HCT116 (cell line): Measurements from ENCODE around the gene HK2. TPM values are rescaled to one million over a fixed set of nuclear protein-coding genes. Genes with fewer than 3 reads are reported as not detected.

Experiments used
- ATAC-seq: fragments of 200-7000 bp; cut with Tn5 transposase; 2 replicates; pipeline ENCODE4 v1.9.1; 2020; ENCODE audit warnings: mild to moderate bottlenecking, moderate library complexity
- BruUV-seq: library from RNA; stranded (reverse); fragments of 400-500 nt; replicated peaks from 2 replicates; lab custom pipeline; 2021; lab: Mats Ljungman, UMichigan
- CTCF ChIA-PET: fragments of 300-600 bp; sonication (Branson Sonifier 250); formaldehyde crosslinking; loops from one replicate; lab custom pipeline; 2021; ENCODE audit warnings: antibody characterized with exemption; lab: Charles Lee
- POLR2A ChIA-PET: fragments of 300-600, 350-600 bp; sonication (Branson Sonifier 250); formaldehyde crosslinking; loops from one replicate; lab custom pipeline; 2021; ENCODE audit warnings: antibody characterized with exemption; lab: Charles Lee
- RAD21 ChIA-PET, 2 experiments: fragments of 300-600 bp; sonication (Branson Sonifier 250); formaldehyde crosslinking; loops; one replicate each; lab custom pipeline; 2023; ENCODE audit warnings: low total read pairs in 2 of 2; ENCODE audit not compliant: uncharacterized antibody in 2 of 2, unreplicated experiment in 2 of 2, low non-redundant PET in 1 of 2; lab: Charles Lee
- DNase-seq: peaks from one replicate; pipeline ENCODE4 v3.0.0-alpha.2; 2010; ENCODE audit warnings: low read depth, low spot score
- H2AFZ ChIP-seq: fragments of 200-600 bp; shearing (Covaris generic), sonication (generic); 2 replicates; pipeline ENCODE4 v1.6.1; 2017; ENCODE audit warnings: low read depth, mixed run types, mixed read lengths, antibody characterized with exemption, low read length; ENCODE audit not compliant: poor library complexity, severe bottlenecking
- H3K27ac ChIP-seq: 2 replicates; pipeline ENCODE4 v1.5.1; 2012; ENCODE audit warnings: low read depth, low read length
- H3K27me3 ChIP-seq: fragments of 200-600 bp; sonication (generic); 2 replicates; pipeline ENCODE4 v1.6.1; 2016; ENCODE audit warnings: mixed run types, low read length, mixed read lengths; ENCODE audit not compliant: insufficient read depth
- H3K36me3 ChIP-seq, 2 experiments: fragments of 200-500 bp in 1 of 2; fragments of 200-600 bp in 1 of 2; sonication (Bioruptor generic) in 1 of 2; sonication (generic) in 1 of 2; 2 replicates each; pipeline versions ENCODE4 v1.5.1 to v1.6.1; 2014 to 2016; ENCODE audit warnings: low read length in 2 of 2, inconsistent platforms in 1 of 2, mixed read lengths in 1 of 2, mixed run types in 1 of 2; ENCODE audit not compliant: insufficient read depth in 2 of 2, control insufficient read depth in 1 of 2
- H3K4me1 ChIP-seq, 2 experiments: fragments of 200-600 bp in 1 of 2; sonication (generic) in 1 of 2; 2 replicates each; pipeline versions ENCODE4 v1.5.1 to v1.6.1; 2012 to 2017; ENCODE audit warnings: low read length in 2 of 2, inconsistent platforms in 1 of 2, mild to moderate bottlenecking in 1 of 2, mixed read lengths in 1 of 2, mixed run types in 1 of 2, moderate library complexity in 1 of 2; ENCODE audit not compliant: insufficient read depth in 2 of 2, control insufficient read depth in 1 of 2
- H3K4me2 ChIP-seq: fragments of 200-600 bp; sonication (generic); 2 replicates; pipeline ENCODE4 v1.6.1; 2017; ENCODE audit warnings: mixed run types, low read length, mixed read lengths
- H3K4me3 ChIP-seq, 2 experiments: fragments of 200-600 bp in 1 of 2; sonication (generic) in 1 of 2; replicated peaks in 1 of 2; 2 replicates each; pipeline ENCODE4 v1.5.1; 2011 to 2016; ENCODE audit warnings: low read length in 2 of 2, control low read depth in 1 of 2, low read depth in 1 of 2, mild to moderate bottlenecking in 1 of 2, mixed read lengths in 1 of 2, mixed run types in 1 of 2
- H3K79me2 ChIP-seq: fragments of 200-600 bp; sonication (generic); 2 replicates; pipeline ENCODE4 v1.6.1; 2017; ENCODE audit warnings: mild to moderate bottlenecking, mixed run types, low read length, moderate library complexity, mixed read lengths; ENCODE audit not compliant: insufficient read depth
- H3K9ac ChIP-seq: fragments of 200-600 bp; sonication (generic); 2 replicates; pipeline ENCODE4 v1.6.1; 2016; ENCODE audit warnings: low read length, mixed read lengths
- H3K9me2 ChIP-seq: fragments of 200-600 bp; sonication (generic), shearing (Covaris generic); 2 replicates; pipeline ENCODE4 v1.6.1; 2017; ENCODE audit warnings: mixed run types, mild to moderate bottlenecking, moderate library complexity; ENCODE audit not compliant: insufficient read depth
- H3K9me3 ChIP-seq, 2 experiments: fragments of 200-500 bp in 1 of 2; fragments of 200-600 bp in 1 of 2; sonication (Bioruptor generic) in 1 of 2; sonication (generic) in 1 of 2; 2 replicates each; pipeline ENCODE4 v1.6.1; 2014 to 2017; ENCODE audit warnings: low read length in 2 of 2, mixed read lengths in 2 of 2, inconsistent platforms in 1 of 2, low read depth in 1 of 2, mild to moderate bottlenecking in 1 of 2, mixed run types in 1 of 2, moderate library complexity in 1 of 2; ENCODE audit not compliant: control insufficient read depth in 1 of 2, insufficient read depth in 1 of 2
- H4K20me1 ChIP-seq: fragments of 200-600 bp; sonication (generic), shearing (Covaris generic); 2 replicates; pipeline ENCODE4 v1.6.1; 2017; ENCODE audit warnings: mixed run types, mild to moderate bottlenecking, moderate library complexity; ENCODE audit not compliant: insufficient read depth
- CBX3 ChIP-seq: IDR thresholded peaks from 2 replicates; pipeline ENCODE4 v1.6.1; 2012; ENCODE audit warnings: low read depth
- EGR1 ChIP-seq: IDR thresholded peaks from 2 replicates; pipeline ENCODE4 v1.6.1; 2012; ENCODE audit warnings: low read depth
- ELF1 ChIP-seq: IDR thresholded peaks from 2 replicates; pipeline ENCODE4 v1.6.1; 2012; ENCODE audit warnings: low read depth, borderline replicate concordance
- EZH2 ChIP-seq: fragments of 200-600 bp; sonication (generic); IDR thresholded peaks from 2 replicates; pipeline ENCODE4 v1.6.1; 2017; ENCODE audit warnings: antibody characterized with exemption, mixed run types
- EZH2phosphoT487 ChIP-seq: fragments of 200-600 bp; IDR thresholded peaks from 2 replicates; pipeline ENCODE4 v1.6.1; 2018; ENCODE audit warnings: antibody characterized with exemption, borderline replicate concordance
- FOSL1 ChIP-seq: IDR thresholded peaks from 2 replicates; pipeline ENCODE4 v1.6.1; 2012; ENCODE audit warnings: low read depth
- POLR2A ChIP-seq: IDR thresholded peaks from 2 replicates; pipeline ENCODE4 v1.7.0; 2011; ENCODE audit warnings: borderline replicate concordance; ENCODE audit not compliant: insufficient read depth, insufficient read length; ENCODE audit errors: extremely low read depth
- RAD21 ChIP-seq: IDR thresholded peaks from 2 replicates; pipeline ENCODE4 v1.6.1; 2012; ENCODE audit warnings: low read depth, mild to moderate bottlenecking
- SIN3A ChIP-seq: IDR thresholded peaks from 2 replicates; pipeline ENCODE4 v1.6.1; 2012; ENCODE audit warnings: low read depth
- SP1 ChIP-seq: IDR thresholded peaks from 2 replicates; pipeline ENCODE4 v1.6.1; 2012; ENCODE audit warnings: low read depth
- SRF ChIP-seq: IDR thresholded peaks from 2 replicates; pipeline ENCODE4 v1.6.1; 2012; ENCODE audit warnings: low read depth
- YY1 ChIP-seq: IDR thresholded peaks from 2 replicates; pipeline ENCODE4 v1.6.1; 2011; ENCODE audit warnings: low read length, low read depth, moderate library complexity, mild to moderate bottlenecking; ENCODE audit not compliant: insufficient replicate concordance; ENCODE audit errors: extremely low read depth
- ZFX ChIP-seq: fragments of 450-650 bp; IDR thresholded peaks from 2 replicates; pipeline ENCODE4 v1.6.1; 2017
- ZNF274 ChIP-seq: fragments of 200-500 bp; sonication (Bioruptor generic); IDR thresholded peaks from 2 replicates; pipeline ENCODE4 v1.6.1; 2014; ENCODE audit warnings: mild to moderate bottlenecking, low read depth, low read length, inconsistent platforms
- intact Hi-C: fragments of 100-400 bp; cut with micrococcal nuclease; formaldehyde crosslinking; loops from 2 replicates; pipeline ENCODE4 v1.10.0; 2022
- total RNA-seq: library from RNA; stranded (reverse); gene quantifications from one replicate; pipeline ENCODE4 v1.2.1, GENCODE V29; 2021; ENCODE audit not compliant: unreplicated experiment
- TF ChIP-seq, protein P1 (sequence below): IDR thresholded peaks from 2 replicates; pipeline ENCODE4 v1.6.1; 2012; ENCODE audit warnings: low read depth
- TF ChIP-seq, protein P2 (sequence below): IDR thresholded peaks from 2 replicates; pipeline ENCODE4 v1.6.1; 2012
- TF ChIP-seq, protein P3 (sequence below): IDR thresholded peaks from 2 replicates; pipeline ENCODE4 v1.6.1; 2012
- TF ChIP-seq, protein P4 (sequence below): IDR thresholded peaks from 2 replicates; pipeline ENCODE4 v1.6.1; 2011; ENCODE audit warnings: mild to moderate bottlenecking, low read length, moderate library complexity; ENCODE audit not compliant: insufficient replicate concordance; ENCODE audit errors: extremely low read depth

HK2 gene
- total RNA-seq, 1 experiment from 2014 or later: 42.5 TPM

- H3K9me2 ChIP-seq: no peaks in the 10 kb centered on the region
- no peak overlapping the region for H2AFZ ChIP-seq
- peaks cover 92% of the 10 kb centered on the region for H3K79me2 ChIP-seq
- peaks cover 0 to 4% of the 10 kb centered on the region in 2 experiments; a peak in 2 of 4 replicates for H3K36me3 ChIP-seq
- H3K27me3 ChIP-seq: no peaks in the 10 kb centered on the region
- H3K4me1 ChIP-seq: peaks cover 38 to 48% of the 10 kb centered on the region in 2 experiments
- BruUV-seq: no TSS peak
- no peak overlapping the region for H3K9ac ChIP-seq
- no peak overlapping the region for H3K27ac ChIP-seq
- ChIA-PET RAD21 (no interaction called here), CTCF (no interaction called here), POLR2A (no interaction called here)
- no peak for TF ChIP-seq SRF
- TF ChIP-seq EZH2: no peak
- TF ChIP-seq ELF1: no peak
- TF ChIP-seq YY1: no peak
- TF ChIP-seq SP1: no peak
- TF ChIP-seq, protein P1, sequence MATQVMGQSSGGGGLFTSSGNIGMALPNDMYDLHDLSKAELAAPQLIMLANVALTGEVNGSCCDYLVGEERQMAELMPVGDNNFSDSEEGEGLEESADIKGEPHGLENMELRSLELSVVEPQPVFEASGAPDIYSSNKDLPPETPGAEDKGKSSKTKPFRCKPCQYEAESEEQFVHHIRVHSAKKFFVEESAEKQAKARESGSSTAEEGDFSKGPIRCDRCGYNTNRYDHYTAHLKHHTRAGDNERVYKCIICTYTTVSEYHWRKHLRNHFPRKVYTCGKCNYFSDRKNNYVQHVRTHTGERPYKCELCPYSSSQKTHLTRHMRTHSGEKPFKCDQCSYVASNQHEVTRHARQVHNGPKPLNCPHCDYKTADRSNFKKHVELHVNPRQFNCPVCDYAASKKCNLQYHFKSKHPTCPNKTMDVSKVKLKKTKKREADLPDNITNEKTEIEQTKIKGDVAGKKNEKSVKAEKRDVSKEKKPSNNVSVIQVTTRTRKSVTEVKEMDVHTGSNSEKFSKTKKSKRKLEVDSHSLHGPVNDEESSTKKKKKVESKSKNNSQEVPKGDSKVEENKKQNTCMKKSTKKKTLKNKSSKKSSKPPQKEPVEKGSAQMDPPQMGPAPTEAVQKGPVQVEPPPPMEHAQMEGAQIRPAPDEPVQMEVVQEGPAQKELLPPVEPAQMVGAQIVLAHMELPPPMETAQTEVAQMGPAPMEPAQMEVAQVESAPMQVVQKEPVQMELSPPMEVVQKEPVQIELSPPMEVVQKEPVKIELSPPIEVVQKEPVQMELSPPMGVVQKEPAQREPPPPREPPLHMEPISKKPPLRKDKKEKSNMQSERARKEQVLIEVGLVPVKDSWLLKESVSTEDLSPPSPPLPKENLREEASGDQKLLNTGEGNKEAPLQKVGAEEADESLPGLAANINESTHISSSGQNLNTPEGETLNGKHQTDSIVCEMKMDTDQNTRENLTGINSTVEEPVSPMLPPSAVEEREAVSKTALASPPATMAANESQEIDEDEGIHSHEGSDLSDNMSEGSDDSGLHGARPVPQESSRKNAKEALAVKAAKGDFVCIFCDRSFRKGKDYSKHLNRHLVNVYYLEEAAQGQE: no peak
- TF ChIP-seq, protein P2, sequence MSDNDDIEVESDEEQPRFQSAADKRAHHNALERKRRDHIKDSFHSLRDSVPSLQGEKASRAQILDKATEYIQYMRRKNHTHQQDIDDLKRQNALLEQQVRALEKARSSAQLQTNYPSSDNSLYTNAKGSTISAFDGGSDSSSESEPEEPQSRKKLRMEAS: no peak
- no peak for TF ChIP-seq EGR1
- no peak for TF ChIP-seq FOSL1
- TF ChIP-seq EZH2phosphoT487: no peak
- no peak for TF ChIP-seq ZFX
- TF ChIP-seq POLR2A: no peak
- TF ChIP-seq, protein P3, sequence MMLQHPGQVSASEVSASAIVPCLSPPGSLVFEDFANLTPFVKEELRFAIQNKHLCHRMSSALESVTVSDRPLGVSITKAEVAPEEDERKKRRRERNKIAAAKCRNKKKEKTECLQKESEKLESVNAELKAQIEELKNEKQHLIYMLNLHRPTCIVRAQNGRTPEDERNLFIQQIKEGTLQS: no peak
- TF ChIP-seq SIN3A: no peak
- TF ChIP-seq RAD21: no peak
- no peak for TF ChIP-seq ZNF274
- TF ChIP-seq, protein P4, sequence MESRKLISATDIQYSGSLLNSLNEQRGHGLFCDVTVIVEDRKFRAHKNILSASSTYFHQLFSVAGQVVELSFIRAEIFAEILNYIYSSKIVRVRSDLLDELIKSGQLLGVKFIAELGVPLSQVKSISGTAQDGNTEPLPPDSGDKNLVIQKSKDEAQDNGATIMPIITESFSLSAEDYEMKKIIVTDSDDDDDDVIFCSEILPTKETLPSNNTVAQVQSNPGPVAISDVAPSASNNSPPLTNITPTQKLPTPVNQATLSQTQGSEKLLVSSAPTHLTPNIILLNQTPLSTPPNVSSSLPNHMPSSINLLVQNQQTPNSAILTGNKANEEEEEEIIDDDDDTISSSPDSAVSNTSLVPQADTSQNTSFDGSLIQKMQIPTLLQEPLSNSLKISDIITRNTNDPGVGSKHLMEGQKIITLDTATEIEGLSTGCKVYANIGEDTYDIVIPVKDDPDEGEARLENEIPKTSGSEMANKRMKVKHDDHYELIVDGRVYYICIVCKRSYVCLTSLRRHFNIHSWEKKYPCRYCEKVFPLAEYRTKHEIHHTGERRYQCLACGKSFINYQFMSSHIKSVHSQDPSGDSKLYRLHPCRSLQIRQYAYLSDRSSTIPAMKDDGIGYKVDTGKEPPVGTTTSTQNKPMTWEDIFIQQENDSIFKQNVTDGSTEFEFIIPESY: no peak
- TF ChIP-seq CBX3: no peak
- DNase-seq (no peak), ATAC-seq (no peak)
- no peaks in the 10 kb centered on the region for H3K9me3 ChIP-seq
- peaks cover 5% of the 10 kb centered on the region; the same call in 1 of the 2 replicates for H4K20me1 ChIP-seq
- H3K4me2 ChIP-seq: no peak overlapping the region
- no peak overlapping the region for H3K4me3 ChIP-seq
- intact Hi-C loops: no loop called here
Measured at GRCh38 chr2:74841641-74842040, 7.7 kb downstream of the HK2 start.
